GM23338 (cell line): ENCODE measurements around the gene FGGY. TPM values are rescaled to one million over a fixed set of nuclear protein-coding genes. Genes with fewer than 3 reads are reported as not detected.

Experiments used
- ATAC-seq: fragments of 200-7000 bp; cut with Tn5 transposase; 3 replicates; pipeline ENCODE4 v1.9.1; 2020
- DNase-seq: peaks from one replicate; pipeline ENCODE4 v3.0.0-alpha.2; 2015; ENCODE audit warnings: low spot score
- H2AFZ ChIP-seq: fragments of 200-600 bp; sonication (generic); 2 replicates; pipeline ENCODE4 v1.8.0; 2016; ENCODE audit warnings: antibody characterized with exemption, mild to moderate bottlenecking, moderate library complexity
- H3F3A ChIP-seq: fragments of 200-600 bp; sonication (generic); replicated peaks from 2 replicates; pipeline ENCODE4 v1.8.0; 2017; ENCODE audit warnings: antibody characterized with exemption, mixed run types, low read depth
- H3K27ac ChIP-seq: fragments of 200-600 bp; sonication (generic); 2 replicates; pipeline ENCODE4 v1.6.1; 2016; ENCODE audit warnings: low read depth
- H3K27me3 ChIP-seq: fragments of 200-600 bp; sonication (generic); 2 replicates; pipeline ENCODE4 v1.8.0; 2016; ENCODE audit warnings: mild to moderate bottlenecking, mixed run types, moderate library complexity; ENCODE audit not compliant: insufficient read depth
- H3K36me3 ChIP-seq: fragments of 200-600 bp; sonication (generic); 2 replicates; pipeline ENCODE4 v1.8.0; 2016; ENCODE audit warnings: mild to moderate bottlenecking; ENCODE audit not compliant: insufficient read depth
- H3K4me1 ChIP-seq: fragments of 200-600 bp; sonication (generic); 2 replicates; pipeline ENCODE4 v1.8.0; 2016; ENCODE audit warnings: mild to moderate bottlenecking, moderate library complexity; ENCODE audit not compliant: insufficient read depth
- H3K4me2 ChIP-seq: fragments of 200-600 bp; sonication (generic); 2 replicates; pipeline ENCODE4 v1.7.1; 2017; ENCODE audit warnings: mixed run types
- H3K4me3 ChIP-seq: fragments of 200-600 bp; sonication (generic); 2 replicates; pipeline ENCODE4 v1.6.1; 2016; ENCODE audit warnings: mixed run types
- H3K79me2 ChIP-seq: fragments of 200-600 bp; sonication (generic); replicated peaks from 2 replicates; pipeline ENCODE4 v1.8.0; 2017; ENCODE audit warnings: mild to moderate bottlenecking; ENCODE audit not compliant: insufficient read depth
- H3K9me2 ChIP-seq: fragments of 200-600 bp; sonication (generic); 2 replicates; pipeline ENCODE4 v1.8.0; 2017; ENCODE audit not compliant: insufficient read depth
- H4K20me1 ChIP-seq: fragments of 200-600 bp; sonication (generic); replicated peaks from 2 replicates; pipeline ENCODE4 v1.8.0; 2017; ENCODE audit warnings: mild to moderate bottlenecking; ENCODE audit not compliant: insufficient read depth
- H3K27ac Mint-ChIP-seq: 2 replicates; pipeline ENCODE4 v1.8.0; 2020; ENCODE audit warnings: inconsistent platforms, mild to moderate bottlenecking, moderate library complexity, mixed read lengths
- H3K27me3 Mint-ChIP-seq: 3 replicates; pipeline ENCODE4 v1.8.0; 2022; ENCODE audit warnings: low read depth, mild to moderate bottlenecking, moderate library complexity, mixed read lengths, inconsistent platforms; ENCODE audit not compliant: insufficient read depth, poor library complexity
- H3K36me3 Mint-ChIP-seq: 3 replicates; pipeline ENCODE4 v1.8.0; 2021; ENCODE audit warnings: low read depth, mild to moderate bottlenecking, inconsistent platforms, moderate library complexity, mixed read lengths
- H3K4me1 Mint-ChIP-seq: 3 replicates; pipeline ENCODE4 v1.8.0; 2020; ENCODE audit warnings: mild to moderate bottlenecking, inconsistent platforms, mixed read lengths
- H3K4me3 Mint-ChIP-seq: 3 replicates; pipeline ENCODE4 v1.8.0; 2021; ENCODE audit warnings: moderate library complexity, mild to moderate bottlenecking, inconsistent platforms, mixed read lengths
- H3K9me3 Mint-ChIP-seq: 3 replicates; pipeline ENCODE4 v1.8.0; 2020; ENCODE audit warnings: moderate library complexity, mild to moderate bottlenecking, inconsistent platforms, mixed read lengths
- CREB1 ChIP-seq: fragments of 250-450 bp; sonication (Bioruptor Pico); IDR thresholded peaks from 2 replicates; pipeline ENCODE4 v1.5.0; 2020; ENCODE audit warnings: low read depth, mild to moderate bottlenecking, moderate library complexity
- EZH2 ChIP-seq: fragments of 200-600 bp; sonication (generic); IDR thresholded peaks from one replicate; pipeline ENCODE4 v1.8.0; 2017; ENCODE audit warnings: antibody characterized with exemption, mild to moderate bottlenecking, low read depth; ENCODE audit not compliant: unreplicated experiment
- EZH2phosphoT487 ChIP-seq: fragments of 200-600 bp; sonication (generic); IDR thresholded peaks from one replicate; pipeline ENCODE4 v1.8.1; 2018; ENCODE audit warnings: antibody characterized with exemption; ENCODE audit not compliant: unreplicated experiment
- JUNB ChIP-seq: IDR thresholded peaks from one replicate; pipeline ENCODE4 v1.6.1; 2016; ENCODE audit warnings: antibody characterized with exemption; ENCODE audit not compliant: unreplicated experiment
- NANOG ChIP-seq: IDR thresholded peaks from 2 replicates; pipeline ENCODE4 v1.6.1; 2016; ENCODE audit warnings: antibody characterized with exemption, borderline replicate concordance
- POLR2AphosphoS5 ChIP-seq: IDR thresholded peaks from 2 replicates; pipeline ENCODE4 v1.6.1; 2016; ENCODE audit warnings: antibody characterized with exemption, low read depth
- REST ChIP-seq: IDR thresholded peaks from one replicate; pipeline ENCODE4 v1.6.1; 2018; ENCODE audit warnings: antibody characterized with exemption; ENCODE audit not compliant: unreplicated experiment
- STAT1 ChIP-seq: IDR thresholded peaks from one replicate; pipeline ENCODE4 v1.6.1; 2016; ENCODE audit warnings: antibody characterized with exemption; ENCODE audit not compliant: unreplicated experiment
- ZNF114 ChIP-seq: fragments of 250-450 bp; sonication (Bioruptor Pico); IDR thresholded peaks from 2 replicates; pipeline ENCODE4 v1.5.0; 2020; ENCODE audit warnings: mild to moderate bottlenecking, moderate library complexity
- ZNF331 ChIP-seq: fragments of 250-450 bp; sonication (Bioruptor Pico); IDR thresholded peaks from 2 replicates; pipeline ENCODE4 v1.5.0; 2020; ENCODE audit warnings: low read depth, mild to moderate bottlenecking, moderate library complexity
- polyA plus RNA-seq: library from polyadenylated mRNA; unstranded; fragments of >200 nt; fragmentation: Nextera tagmentation; extraction: Ambion mirVana; gene quantifications from 2 replicates; pipeline ENCODE4 v1.2.1, GENCODE V29; 2016
- total RNA-seq: library from RNA; depleted of rRNA; stranded (reverse); fragments of >200 nt; shearing (Covaris generic); gene quantifications from 2 replicates; pipeline ENCODE4 v1.2.3, GENCODE V29; 2014
- TF ChIP-seq, protein P1 (sequence below), 2 experiments: fragments of 200-600 bp in 1 of 2; sonication (generic) in 1 of 2; conservative IDR thresholded peaks; 2 replicates each; pipeline versions ENCODE4 v1.5.1 to v1.6.1; 2016 to 2017; ENCODE audit warnings: antibody characterized with exemption in 2 of 2, low read depth in 2 of 2, mild to moderate bottlenecking in 2 of 2, moderate library complexity in 1 of 2
- TF ChIP-seq, protein P2 (sequence below): fragments of 250-450 bp; sonication (Bioruptor Pico); IDR thresholded peaks from 2 replicates; pipeline ENCODE4 v1.5.0; 2020; ENCODE audit warnings: mild to moderate bottlenecking, moderate library complexity
- TF ChIP-seq, protein P3 (sequence below): IDR thresholded peaks from 2 replicates; pipeline ENCODE4 v1.6.1; 2016; ENCODE audit warnings: antibody characterized with exemption

FGGY gene
- total and polyA plus RNA-seq, 2 experiments from 2014 or later, result 10.9 to 21.4 TPM

DNA sequence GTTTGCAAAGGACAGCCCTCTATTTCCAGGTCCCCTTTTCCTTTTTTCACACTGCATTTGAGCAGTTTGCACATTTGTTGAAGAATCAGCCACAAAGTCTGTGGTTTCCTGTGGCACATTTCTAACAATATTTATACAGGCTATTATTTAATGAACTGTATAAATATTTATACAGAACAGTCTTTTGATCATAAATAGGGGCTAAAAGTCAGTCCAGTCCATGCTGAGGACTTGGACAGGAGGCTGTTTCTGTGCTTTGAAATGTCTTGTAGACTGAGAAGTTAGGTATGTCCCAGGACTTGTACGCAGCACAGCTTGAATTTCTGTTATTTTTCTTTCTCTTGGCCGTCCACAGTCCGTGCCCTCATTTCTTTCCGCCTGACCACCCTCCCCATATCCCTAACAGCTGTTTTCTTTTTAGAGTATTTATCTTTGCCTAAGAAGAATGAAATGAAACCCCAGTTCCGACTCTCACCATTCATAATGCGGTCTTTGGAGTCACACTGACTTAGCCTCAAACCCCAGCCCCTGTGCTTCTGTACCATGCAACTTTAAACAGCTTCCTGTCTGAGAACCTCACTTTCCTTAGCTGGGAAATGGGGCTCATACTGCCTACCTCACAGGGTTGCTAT is 19.7 kb downstream of the FGGY start:
- DNase-seq, result no peak
- no peak for ATAC-seq
- Histone ChIP-seq H3K4me1 (peaks cover 11% of the 10 kb centered on the region), H3K79me2 (peaks cover 10% of the 10 kb centered on the region; the same call in 1 of the 2 replicates), H4K20me1 (no peaks in the 10 kb centered on the region), H3K4me2 (no peak overlapping the region), H3K9me2 (peaks cover 5% of the 10 kb centered on the region; the same call in 1 of the 2 replicates), H3K36me3 (no peaks in the 10 kb centered on the region), H3K27me3 (no peaks in the 10 kb centered on the region), H3F3A (no peaks in the 10 kb centered on the region), H3K27ac (no peak overlapping the region), H3K4me3 (no peak overlapping the region), H2AFZ (no peak overlapping the region)
- peaks cover 12% of the 10 kb centered on the region; the same call in 2 of the 3 replicates for H3K36me3 Mint-ChIP-seq
- TF ChIP-seq EZH2phosphoT487, result no peak
- TF ChIP-seq ZNF331 (CRISPR knock-in tag), result no peak
- no peak for TF ChIP-seq STAT1
- no peak for TF ChIP-seq POLR2AphosphoS5
- TF ChIP-seq, protein P1, sequence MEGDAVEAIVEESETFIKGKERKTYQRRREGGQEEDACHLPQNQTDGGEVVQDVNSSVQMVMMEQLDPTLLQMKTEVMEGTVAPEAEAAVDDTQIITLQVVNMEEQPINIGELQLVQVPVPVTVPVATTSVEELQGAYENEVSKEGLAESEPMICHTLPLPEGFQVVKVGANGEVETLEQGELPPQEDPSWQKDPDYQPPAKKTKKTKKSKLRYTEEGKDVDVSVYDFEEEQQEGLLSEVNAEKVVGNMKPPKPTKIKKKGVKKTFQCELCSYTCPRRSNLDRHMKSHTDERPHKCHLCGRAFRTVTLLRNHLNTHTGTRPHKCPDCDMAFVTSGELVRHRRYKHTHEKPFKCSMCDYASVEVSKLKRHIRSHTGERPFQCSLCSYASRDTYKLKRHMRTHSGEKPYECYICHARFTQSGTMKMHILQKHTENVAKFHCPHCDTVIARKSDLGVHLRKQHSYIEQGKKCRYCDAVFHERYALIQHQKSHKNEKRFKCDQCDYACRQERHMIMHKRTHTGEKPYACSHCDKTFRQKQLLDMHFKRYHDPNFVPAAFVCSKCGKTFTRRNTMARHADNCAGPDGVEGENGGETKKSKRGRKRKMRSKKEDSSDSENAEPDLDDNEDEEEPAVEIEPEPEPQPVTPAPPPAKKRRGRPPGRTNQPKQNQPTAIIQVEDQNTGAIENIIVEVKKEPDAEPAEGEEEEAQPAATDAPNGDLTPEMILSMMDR (conservative IDR thresholded peaks at IDR 0.05; ENCODE audit: low read depth in 2 of 2), result no peak
- no peak for TF ChIP-seq NANOG
- TF ChIP-seq, protein P2, sequence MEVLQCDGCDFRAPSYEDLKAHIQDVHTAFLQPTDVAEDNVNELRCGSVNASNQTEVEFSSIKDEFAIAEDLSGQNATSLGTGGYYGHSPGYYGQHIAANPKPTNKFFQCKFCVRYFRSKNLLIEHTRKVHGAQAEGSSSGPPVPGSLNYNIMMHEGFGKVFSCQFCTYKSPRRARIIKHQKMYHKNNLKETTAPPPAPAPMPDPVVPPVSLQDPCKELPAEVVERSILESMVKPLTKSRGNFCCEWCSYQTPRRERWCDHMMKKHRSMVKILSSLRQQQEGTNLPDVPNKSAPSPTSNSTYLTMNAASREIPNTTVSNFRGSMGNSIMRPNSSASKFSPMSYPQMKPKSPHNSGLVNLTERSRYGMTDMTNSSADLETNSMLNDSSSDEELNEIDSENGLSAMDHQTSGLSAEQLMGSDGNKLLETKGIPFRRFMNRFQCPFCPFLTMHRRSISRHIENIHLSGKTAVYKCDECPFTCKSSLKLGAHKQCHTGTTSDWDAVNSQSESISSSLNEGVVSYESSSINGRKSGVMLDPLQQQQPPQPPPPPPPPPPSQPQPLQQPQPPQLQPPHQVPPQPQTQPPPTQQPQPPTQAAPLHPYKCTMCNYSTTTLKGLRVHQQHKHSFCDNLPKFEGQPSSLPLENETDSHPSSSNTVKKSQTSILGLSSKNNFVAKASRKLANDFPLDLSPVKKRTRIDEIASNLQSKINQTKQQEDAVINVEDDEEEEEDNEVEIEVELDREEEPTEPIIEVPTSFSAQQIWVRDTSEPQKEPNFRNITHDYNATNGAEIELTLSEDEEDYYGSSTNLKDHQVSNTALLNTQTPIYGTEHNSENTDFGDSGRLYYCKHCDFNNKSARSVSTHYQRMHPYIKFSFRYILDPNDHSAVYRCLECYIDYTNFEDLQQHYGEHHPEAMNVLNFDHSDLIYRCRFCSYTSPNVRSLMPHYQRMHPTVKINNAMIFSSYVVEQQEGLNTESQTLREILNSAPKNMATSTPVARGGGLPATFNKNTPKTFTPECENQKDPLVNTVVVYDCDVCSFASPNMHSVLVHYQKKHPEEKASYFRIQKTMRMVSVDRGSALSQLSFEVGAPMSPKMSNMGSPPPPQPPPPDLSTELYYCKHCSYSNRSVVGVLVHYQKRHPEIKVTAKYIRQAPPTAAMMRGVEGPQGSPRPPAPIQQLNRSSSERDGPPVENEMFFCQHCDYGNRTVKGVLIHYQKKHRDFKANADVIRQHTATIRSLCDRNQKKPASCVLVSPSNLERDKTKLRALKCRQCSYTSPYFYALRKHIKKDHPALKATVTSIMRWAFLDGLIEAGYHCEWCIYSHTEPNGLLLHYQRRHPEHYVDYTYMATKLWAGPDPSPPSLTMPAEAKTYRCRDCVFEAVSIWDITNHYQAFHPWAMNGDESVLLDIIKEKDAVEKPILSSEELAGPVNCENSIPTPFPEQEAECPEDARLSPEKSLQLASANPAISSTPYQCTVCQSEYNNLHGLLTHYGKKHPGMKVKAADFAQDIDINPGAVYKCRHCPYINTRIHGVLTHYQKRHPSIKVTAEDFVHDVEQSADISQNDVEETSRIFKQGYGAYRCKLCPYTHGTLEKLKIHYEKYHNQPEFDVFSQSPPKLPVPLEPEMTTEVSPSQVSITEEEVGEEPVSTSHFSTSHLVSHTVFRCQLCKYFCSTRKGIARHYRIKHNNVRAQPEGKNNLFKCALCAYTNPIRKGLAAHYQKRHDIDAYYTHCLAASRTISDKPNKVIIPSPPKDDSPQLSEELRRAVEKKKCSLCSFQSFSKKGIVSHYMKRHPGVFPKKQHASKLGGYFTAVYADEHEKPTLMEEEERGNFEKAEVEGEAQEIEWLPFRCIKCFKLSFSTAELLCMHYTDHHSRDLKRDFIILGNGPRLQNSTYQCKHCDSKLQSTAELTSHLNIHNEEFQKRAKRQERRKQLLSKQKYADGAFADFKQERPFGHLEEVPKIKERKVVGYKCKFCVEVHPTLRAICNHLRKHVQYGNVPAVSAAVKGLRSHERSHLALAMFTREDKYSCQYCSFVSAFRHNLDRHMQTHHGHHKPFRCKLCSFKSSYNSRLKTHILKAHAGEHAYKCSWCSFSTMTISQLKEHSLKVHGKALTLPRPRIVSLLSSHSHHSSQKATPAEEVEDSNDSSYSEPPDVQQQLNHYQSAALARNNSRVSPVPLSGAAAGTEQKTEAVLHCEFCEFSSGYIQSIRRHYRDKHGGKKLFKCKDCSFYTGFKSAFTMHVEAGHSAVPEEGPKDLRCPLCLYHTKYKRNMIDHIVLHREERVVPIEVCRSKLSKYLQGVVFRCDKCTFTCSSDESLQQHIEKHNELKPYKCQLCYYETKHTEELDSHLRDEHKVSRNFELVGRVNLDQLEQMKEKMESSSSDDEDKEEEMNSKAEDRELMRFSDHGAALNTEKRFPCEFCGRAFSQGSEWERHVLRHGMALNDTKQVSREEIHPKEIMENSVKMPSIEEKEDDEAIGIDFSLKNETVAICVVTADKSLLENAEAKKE (CRISPR knock-in tag), result no peak
- TF ChIP-seq JUNB, result no peak
- TF ChIP-seq ZNF114 (CRISPR knock-in tag), result no peak
- no peak for TF ChIP-seq CREB1
- TF ChIP-seq, protein P3, sequence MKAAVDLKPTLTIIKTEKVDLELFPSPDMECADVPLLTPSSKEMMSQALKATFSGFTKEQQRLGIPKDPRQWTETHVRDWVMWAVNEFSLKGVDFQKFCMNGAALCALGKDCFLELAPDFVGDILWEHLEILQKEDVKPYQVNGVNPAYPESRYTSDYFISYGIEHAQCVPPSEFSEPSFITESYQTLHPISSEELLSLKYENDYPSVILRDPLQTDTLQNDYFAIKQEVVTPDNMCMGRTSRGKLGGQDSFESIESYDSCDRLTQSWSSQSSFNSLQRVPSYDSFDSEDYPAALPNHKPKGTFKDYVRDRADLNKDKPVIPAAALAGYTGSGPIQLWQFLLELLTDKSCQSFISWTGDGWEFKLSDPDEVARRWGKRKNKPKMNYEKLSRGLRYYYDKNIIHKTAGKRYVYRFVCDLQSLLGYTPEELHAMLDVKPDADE, result no peak
- TF ChIP-seq REST, result no peak
- TF ChIP-seq EZH2, result no peak
- peak overlapping the region; percentile 14; the same call in 1 of the 2 replicates for H3K27ac Mint-ChIP-seq
- no peaks in the 10 kb centered on the region for H3K9me3 Mint-ChIP-seq
- H3K4me1 Mint-ChIP-seq, result peaks cover 14% of the 10 kb centered on the region
- H3K27me3 Mint-ChIP-seq, result peaks cover 3% of the 10 kb centered on the region
- H3K4me3 Mint-ChIP-seq, result no peak overlapping the region
